Measurements from ENCODE around the gene C1orf56.

DNA sequence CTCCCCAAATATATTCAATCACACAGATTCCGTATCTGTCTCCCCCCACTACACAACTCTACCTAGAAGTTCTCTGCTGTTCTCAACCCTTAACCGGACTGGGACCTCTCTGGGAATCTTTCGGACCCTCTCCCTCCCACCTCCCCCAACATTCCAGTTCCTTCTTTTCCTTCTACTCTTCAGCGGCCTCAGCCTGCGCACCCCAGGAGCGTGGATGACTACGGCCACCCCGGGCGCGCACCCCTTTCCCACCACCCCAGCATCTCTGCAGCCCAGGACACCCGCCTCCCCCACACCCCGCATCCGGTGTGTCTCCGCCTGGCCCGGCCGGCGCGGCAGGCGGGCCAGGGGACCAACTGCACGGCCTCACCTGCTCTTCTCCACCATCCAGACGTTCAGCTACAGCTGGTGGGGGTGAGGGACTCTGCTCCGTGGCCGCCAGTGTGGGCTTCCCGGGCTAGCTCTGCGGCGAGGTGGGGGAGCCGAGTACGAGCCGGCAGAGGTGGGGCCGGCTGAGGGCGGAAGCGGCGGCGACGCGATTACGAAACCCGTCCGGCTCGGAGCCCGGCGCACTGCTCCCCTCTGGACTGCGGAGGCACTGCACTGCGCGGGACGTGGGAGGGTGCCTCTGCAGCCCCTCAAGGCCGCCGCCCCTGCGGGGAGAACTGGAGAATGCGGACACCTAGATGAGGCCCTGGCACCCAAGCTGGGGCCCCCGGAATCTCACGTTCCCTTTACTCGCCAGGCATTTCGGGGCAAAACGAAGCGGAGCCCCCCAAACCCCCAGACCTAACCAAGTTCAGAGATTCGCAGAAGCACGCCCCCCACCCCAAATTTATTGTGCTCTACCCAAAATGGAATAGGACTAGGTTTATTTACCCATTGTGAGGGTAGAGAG is 11.8 kb downstream of the C1orf56 start, which contains the start of gene CDC42SE1:
- TF ChIP-seq, protein P1, sequence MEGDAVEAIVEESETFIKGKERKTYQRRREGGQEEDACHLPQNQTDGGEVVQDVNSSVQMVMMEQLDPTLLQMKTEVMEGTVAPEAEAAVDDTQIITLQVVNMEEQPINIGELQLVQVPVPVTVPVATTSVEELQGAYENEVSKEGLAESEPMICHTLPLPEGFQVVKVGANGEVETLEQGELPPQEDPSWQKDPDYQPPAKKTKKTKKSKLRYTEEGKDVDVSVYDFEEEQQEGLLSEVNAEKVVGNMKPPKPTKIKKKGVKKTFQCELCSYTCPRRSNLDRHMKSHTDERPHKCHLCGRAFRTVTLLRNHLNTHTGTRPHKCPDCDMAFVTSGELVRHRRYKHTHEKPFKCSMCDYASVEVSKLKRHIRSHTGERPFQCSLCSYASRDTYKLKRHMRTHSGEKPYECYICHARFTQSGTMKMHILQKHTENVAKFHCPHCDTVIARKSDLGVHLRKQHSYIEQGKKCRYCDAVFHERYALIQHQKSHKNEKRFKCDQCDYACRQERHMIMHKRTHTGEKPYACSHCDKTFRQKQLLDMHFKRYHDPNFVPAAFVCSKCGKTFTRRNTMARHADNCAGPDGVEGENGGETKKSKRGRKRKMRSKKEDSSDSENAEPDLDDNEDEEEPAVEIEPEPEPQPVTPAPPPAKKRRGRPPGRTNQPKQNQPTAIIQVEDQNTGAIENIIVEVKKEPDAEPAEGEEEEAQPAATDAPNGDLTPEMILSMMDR (conservative IDR thresholded peaks at IDR 0.05; ENCODE audit: low read depth, low read length), result peak; percentile 77
- TF ChIP-seq EZH2 (IDR thresholded peaks at IDR 0.05; ENCODE audit: low read length, unreplicated experiment) (no peak), EZH2phosphoT487 (IDR thresholded peaks at IDR 0.05; ENCODE audit: borderline replicate concordance, low read length) (no peak)

Data from PC-3 (cell line).